H7 (cell line): ENCODE data around the gene ATP5F1E. TPM values are rescaled to one million over a fixed set of nuclear protein-coding genes. Genes with fewer than 3 reads are reported as not detected.
"Not testable (repeated sequence)": the region's sequence is repeated elsewhere in the genome, so short reads cannot be mapped to it uniquely, and the experiment has no call there.

Experiments
- DNase-seq: peaks from one replicate; pipeline ENCODE4 v3.0.0; 2012
- H3K27me3 ChIP-seq: 2 replicates; pipeline ENCODE4 v1.6.0; 2011; ENCODE audit warnings: mild to moderate bottlenecking, low read length; ENCODE audit not compliant: control insufficient read depth, insufficient read depth
- H3K36me3 ChIP-seq: replicated peaks from 2 replicates; pipeline ENCODE4 v1.5.1; 2011; ENCODE audit warnings: low read length; ENCODE audit not compliant: control insufficient read depth, insufficient read depth
- H3K4me3 ChIP-seq: 2 replicates; pipeline ENCODE4 v1.5.1; 2011; ENCODE audit warnings: low read depth, mild to moderate bottlenecking, control low read depth, low read length, moderate library complexity; ENCODE audit not compliant: insufficient read depth
- total RNA-seq: library from RNA; depleted of rRNA; stranded (reverse); fragments of >200 nt; shearing (Covaris generic); gene quantifications from 2 replicates; pipeline ENCODE4 v1.2.3, GENCODE V29; 2014

ATP5F1E gene
- total RNA-seq, 1 experiment from 2014 or later = 16.4 TPM

DNA sequence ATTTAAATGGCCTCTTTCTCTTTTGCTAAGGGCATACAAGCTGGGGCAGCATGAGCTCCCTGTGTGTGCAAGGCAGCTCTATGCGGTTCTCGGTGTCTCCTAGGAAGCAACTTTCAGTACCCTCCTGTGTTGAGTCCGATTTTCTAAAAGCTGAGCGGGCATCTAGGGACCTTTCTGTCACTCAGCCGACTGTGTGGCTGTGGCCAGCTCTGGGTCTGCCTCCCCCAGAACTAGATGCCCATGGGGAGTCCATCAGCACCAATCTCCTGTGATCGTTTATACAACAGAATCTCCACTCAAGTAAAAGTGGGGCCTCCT lies 43.6 kb downstream of the ATP5F1E start:
- Histone ChIP-seq H3K4me3 (no peak overlapping the region), H3K36me3 (peaks cover 52% of the 10 kb centered on the region), H3K27me3 (no peaks in the 10 kb centered on the region)
- DNase-seq = no peak

DNA sequence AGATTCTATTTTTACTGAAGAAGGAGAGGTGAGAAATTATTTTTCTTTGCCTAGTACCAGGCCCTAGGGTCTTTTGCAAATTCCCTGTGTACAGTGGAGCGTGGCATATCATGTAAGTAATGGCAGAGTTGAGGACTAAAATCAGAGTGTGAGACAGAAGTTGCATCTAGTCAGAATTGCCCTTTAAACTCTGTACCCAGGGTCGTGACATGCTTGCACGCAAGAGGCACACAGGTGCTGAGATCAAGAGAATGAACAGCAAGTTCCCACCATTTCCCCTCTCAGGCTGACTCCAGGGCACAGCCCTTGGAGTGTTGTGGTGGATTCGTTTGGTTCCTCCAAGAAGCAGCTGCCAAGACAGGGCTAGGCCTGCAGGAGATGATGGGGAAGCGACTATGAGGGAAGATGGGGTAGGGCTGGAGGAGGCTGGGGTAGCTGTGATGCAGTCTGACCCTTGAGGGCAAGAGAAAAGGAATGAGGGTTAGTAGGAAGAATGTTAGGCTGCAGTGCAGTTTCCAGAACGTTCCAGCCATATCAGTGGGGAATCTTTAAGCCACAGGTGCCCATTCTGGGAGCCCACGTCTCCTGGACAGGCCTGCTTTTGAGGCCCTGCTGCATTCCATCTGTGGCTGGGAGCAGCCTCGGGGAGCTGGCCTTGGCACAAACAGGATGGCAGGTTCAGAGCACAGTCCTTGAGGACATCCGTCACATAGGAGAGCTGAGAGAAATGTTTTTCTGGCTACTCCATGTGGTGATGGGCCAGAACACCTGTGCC lies 44.2 kb downstream of the ATP5F1E start:
- Histone ChIP-seq H3K27me3 (no peaks in the 10 kb centered on the region), H3K36me3 (peaks cover 47% of the 10 kb centered on the region), H3K4me3 (no peak overlapping the region)
- DNase-seq = no peak

DNA sequence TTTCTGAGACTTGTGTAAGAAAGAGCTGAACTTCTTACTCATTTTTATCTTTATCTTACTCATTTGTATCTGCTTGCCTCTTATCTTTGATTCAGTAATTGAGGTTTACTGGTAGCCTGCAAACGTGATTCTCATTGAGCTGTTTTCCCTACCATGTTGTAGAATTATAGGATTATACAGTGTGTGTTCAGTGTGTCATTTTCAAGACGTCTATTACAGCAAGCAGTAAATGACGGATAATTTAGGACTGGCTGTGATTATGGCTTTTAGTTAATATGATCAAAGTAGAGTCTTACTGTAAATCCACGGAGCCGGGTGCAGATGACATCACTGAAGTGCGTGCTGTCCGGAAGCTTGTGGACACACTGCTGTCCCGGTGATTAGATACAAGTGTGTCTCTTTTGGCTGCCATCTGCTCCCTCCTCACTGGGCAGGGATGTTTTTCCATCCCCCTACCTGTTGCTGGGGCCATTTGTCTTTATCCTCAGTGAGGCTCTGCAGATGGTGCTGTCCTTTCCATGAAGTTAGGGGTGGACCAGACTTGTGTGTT lies 45.1 kb downstream of the ATP5F1E start:
- peaks cover 40% of the 10 kb centered on the region for H3K36me3 ChIP-seq
- DNase-seq = no peak
- no peak overlapping the region for H3K4me3 ChIP-seq
- no peaks in the 10 kb centered on the region for H3K27me3 ChIP-seq

DNA sequence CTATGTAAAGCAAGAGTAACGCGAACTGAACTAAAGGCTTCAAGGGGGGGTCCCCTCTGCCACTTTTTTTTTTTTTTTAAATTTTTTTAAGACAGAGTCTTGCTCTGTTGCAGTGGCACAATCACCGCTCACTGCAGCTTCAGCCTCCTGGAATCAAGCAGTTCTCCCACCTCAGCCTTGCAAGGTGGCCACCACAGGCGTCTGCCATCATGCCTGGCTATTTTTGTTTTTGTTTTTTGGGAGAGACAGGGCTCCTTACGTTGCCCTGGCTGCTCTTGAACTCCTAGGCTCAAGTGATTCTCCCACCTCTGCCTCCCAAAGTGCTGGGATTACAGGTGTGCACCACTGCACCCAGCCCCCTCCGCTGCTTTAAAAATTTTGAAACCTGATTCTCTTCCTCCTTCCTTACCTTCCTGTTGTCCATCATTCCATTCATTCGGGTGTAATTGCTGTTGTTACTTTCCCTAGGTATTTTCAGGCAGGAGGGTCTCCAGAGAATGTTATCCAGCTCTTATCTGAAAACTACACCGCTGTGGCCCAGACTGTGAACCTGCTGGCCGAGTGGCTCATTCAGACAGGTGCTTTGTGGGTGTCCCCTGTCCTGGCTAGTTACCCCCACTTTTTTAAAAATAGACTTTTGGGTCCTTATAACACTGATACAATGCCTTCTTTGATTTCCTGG lies 45.7 kb downstream of the ATP5F1E start:
- Histone ChIP-seq H3K36me3 (peaks cover 36% of the 10 kb centered on the region), H3K4me3 (no peak overlapping the region), H3K27me3 (no peaks in the 10 kb centered on the region)
- no peak for DNase-seq

DNA sequence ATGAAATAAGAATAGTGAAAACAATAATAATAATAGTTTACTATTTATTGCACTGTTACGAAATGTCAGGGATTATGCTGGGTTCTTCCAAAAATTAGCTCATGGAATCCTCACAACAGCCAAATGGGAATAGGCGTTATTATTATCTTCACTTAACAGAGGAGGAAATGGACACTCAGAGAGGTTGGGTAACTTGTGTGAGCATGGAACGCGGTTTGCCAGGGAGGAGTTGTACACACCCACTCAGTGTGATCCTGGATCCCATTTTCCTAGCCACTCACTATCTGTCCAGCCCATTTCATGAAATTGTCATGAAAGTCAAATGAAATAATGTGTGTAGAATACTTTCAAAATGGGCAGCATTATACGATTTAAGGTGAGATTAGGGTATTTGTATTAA lies 46.5 kb downstream of the ATP5F1E start:
- Histone ChIP-seq H3K36me3 (peaks cover 28% of the 10 kb centered on the region), H3K27me3 (no peaks in the 10 kb centered on the region), H3K4me3 (no peak overlapping the region)
- DNase-seq = no peak

DNA sequence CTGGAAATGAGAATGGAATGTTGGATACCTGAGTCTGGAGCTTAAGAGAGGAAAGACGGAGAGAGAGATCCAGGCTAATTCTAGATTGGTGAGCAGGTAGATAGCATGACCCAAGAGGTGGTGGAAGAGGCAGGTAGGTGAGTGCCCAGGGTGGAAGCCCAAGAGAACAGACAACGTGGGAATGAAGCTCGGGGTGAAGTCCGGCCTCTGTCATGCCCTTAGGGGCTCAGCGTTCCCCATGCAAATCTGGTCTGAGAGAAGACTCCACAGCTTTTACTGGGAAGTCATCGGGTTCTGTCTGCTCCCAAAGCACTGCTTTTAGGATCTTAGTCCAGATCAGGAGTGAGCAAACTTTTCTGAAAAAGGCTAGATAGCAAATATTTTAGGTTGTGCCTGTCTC lies 47.4 kb downstream of the ATP5F1E start:
- Histone ChIP-seq H3K4me3 (no peak overlapping the region), H3K27me3 (no peaks in the 10 kb centered on the region), H3K36me3 (peaks cover 26% of the 10 kb centered on the region)
- no peak for DNase-seq

DNA sequence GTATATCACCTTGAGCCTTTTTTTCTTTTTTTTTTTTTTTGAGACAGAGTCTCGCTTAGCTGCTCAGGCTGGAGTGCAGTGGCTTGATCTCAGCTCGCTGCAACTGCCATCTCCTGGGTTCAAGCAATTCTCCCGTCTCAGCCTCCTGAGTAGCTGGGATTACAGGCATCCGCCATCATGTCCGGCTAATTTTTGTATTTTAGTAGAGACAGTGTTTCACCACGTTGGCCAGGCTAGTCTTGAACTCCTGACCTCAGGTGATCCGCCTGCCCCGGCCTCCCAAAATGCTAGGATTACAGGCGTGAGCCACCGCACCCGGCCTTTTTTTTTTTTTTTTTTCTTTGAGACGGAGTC lies 49.0 kb downstream of the ATP5F1E start:
- not testable (repeated sequence) for H3K27me3 ChIP-seq, H3K4me3 ChIP-seq, DNase-seq
- H3K36me3 ChIP-seq = peaks cover 16% of the 10 kb centered on the region

DNA sequence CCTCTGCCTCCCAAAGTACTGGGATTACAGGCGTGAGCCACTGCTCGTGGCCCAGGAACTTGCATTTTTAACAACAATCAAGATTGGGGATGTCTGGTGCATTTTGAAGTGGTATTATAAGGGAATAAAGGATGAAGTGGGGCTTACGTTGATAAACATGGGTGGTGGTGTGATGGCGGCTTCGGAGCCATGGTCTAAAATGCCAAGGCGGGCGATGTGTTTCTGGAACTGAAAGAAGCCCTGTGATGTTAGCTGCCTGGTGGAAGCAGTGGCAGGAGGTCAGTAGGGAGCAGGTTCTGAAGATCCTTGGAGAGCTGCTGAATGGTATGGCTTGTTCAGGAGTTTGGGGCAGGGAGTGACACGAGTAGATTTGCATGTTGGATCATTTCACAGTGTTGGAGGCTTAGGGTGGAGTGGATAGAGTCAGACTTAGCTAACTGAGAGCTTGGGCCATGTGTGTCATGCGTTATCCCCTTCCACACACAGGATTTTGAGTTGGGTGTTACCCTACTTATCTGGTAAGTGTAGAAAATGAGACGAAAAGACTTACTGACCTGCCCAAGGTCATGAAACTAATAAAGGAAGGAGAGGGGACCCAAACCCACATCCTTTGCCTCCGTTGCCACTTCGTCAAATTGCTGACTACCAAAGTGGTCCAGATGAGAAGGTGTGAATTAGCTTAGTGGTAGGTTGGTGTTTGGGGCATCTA lies 49.6 kb downstream of the ATP5F1E start:
- DNase-seq = peak; percentile 8
- Histone ChIP-seq H3K36me3 (peaks cover 11% of the 10 kb centered on the region), H3K27me3 (no peaks in the 10 kb centered on the region), H3K4me3 (no peak overlapping the region)

DNA sequence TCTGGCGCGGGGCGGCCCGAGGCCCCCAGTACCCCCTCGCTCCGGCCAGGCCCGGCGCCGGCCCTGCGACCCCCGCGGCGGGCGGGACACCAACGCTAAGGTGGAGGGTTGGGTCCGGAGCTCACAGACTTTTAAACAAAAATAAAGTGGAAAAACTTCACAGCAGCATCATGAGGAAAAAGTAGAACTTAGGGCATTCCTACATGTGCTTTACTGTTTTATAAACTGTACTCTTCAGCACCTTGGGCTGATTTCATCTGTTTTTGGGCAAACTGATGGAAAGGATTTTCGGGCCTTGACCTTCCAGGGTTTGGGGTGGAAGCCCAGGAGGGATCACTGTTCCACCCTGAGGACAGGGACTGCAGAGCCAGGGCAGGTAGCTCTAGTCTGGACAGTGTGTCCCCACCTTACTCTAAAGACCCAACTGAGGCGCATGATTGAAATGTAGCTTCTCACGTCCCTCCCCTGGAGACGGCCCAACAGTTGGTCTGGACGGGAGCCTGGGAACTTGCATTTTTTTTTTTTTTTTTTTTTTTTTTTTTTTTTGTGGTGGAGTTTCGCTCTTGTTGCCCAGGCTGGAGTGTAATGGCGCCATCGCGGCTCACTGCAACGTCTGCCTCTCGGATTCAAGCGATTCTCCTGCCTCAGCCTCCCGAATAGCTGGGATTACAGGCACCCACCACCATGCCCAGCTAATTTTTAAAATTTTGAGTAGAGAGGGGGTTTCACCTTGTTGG lies 50.3 kb downstream of the ATP5F1E start:
- peak overlapping the region; percentile 63 for H3K4me3 ChIP-seq
- DNase-seq = peak; percentile 71
- H3K36me3 ChIP-seq = peaks cover 6% of the 10 kb centered on the region
- no peaks in the 10 kb centered on the region for H3K27me3 ChIP-seq

DNA sequence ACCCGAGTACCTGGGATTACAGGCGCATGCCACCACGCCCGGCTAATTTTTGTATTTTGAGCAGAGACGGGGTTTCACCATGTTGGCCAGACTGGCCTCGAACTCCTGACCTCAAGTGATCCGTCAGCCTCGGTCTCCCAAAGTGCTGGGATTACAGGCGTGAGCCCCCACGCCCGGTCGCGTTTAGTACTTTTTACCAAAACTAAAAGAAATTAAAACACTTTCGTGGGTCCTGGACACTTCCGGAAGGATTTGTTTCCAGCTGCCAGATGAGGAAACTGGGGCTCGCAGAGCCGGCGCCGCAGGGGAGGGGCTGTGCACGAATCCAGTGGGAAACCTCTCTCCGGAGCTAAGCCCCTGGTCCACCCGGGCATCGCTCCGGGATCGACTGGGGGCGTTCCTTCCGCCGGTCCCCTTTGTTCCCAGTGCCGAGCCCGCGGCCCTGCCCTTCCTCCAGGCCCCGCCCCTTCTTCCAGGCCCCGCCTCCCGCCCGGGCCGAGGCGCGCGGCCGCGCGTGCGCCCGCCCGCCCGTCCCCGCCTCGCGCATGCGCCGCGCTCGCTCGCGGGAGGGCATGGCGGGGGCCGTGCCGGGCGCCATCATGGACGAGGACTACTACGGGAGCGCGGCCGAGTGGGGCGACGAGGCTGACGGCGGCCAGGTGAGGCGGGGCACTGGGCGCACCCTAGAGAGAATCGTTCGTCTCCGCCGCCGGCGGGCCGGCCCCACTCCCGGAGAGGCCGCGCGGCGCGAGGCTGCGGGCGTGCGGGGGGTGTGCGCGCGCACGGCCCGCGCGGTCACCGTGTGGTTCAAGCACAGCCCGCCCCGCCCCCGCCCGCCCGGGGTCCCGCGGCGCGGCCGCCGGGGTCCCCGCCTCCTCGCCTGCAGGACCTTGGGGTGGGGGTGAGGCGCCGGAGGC lies 51.2 kb downstream of the ATP5F1E start, which contains the start of gene NELFCD:
TSS of gene NELFCD (plus strand) at position 546 of the 917 bp plus-strand sequence. CDS start at position 600, 54 bp downstream.
- Histone ChIP-seq H3K4me3 (peak within 1 kb of the TSS; percentile 63), H3K36me3 (peaks cover under 1% of the 10 kb centered on the region), H3K27me3 (no peaks in the 10 kb centered on the region)
- DNase-seq = peak; percentile 100

DNA sequence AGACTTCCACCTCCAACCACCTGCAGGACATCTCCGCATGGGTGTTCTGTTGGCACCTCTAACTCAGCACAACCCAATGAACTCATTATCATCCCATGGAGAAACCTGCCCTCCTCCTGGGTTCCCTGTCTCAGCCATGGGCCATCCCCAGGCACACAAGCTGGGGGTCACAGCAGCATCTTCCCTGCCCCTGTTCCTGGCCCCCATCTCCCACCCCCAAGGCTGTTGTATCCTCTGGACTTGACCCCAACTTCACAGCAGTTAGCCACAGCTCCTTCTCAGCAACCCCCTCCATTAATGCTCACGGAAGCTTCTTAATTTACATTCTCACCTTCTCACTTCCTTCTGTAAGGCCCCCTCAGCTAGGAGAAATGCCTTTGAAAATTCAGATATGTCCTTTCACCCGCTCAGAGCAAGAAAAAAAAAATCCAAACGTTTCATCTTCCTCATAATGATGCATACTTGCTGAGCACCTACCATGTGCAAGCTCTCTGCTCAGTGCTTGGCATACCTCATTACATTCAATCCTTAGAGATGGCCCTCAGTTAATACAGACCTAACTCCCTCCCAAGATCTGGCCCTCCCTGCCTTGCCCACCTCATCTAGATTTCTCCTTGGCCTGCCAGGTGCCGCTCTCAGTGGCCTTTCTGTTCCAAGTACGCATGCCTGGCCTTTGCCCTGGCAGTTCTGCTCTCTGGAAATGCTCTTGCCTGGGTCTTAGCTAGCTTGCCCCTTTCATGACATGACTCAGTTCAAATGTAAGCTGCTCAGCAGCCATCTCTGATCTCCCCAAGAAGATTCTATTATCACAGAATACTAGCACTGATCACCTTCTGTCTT lies 53.6 kb downstream of the ATP5F1E start:
- peak; percentile 19 for DNase-seq
- no peaks in the 10 kb centered on the region for H3K27me3 ChIP-seq
- no peak overlapping the region for H3K4me3 ChIP-seq
- no peaks in the 10 kb centered on the region for H3K36me3 ChIP-seq

DNA sequence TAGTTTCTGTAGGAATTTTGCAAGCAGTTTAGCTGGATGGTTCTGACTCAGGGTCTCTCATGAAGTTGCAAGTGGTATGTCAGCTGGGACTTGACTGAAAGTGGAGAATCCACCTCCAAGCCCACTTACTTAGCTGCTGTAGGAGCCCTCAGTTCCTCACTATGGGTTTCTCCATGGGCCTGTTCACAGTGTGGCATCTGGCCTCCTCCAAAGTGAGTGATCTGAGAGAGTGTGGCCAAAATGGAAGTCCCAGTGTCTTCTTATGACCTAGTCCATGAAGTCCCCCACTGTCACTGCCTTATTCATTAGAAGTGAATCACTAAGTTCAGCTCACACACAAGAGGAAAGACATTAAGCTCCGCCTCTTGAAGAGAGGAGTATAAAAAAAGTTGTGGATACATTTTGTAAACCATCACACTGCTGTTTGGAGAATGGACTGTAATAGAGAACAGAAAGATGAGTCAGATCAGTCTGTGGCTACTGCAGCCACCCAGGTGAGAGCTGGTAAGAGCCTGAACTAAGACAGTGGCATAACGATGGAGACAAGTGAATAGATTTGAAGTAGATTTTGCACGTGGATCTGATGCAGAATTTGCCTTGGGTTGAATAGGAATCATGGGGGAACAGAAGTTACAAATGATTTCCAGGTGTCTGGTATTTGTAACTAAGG lies 55.9 kb downstream of the ATP5F1E start:
- Histone ChIP-seq H3K4me3 (no peak overlapping the region), H3K27me3 (no peaks in the 10 kb centered on the region), H3K36me3 (no peaks in the 10 kb centered on the region)
- DNase-seq = no peak
